GM12892 (cell line): Measurements from ENCODE around the gene MYPN.

Source experiments
- POLR2A ChIP-seq: IDR thresholded peaks from 2 replicates; pipeline ENCODE4 v1.6.1; 2011; ENCODE audit warnings: low read depth, low read length, control low read depth
- TAF1 ChIP-seq: IDR thresholded peaks from 2 replicates; pipeline ENCODE4 v1.6.1; 2011; ENCODE audit warnings: low read depth, mild to moderate bottlenecking, control low read depth, low read length, borderline replicate concordance

GRCh38 chr10:68099736-68100135 is 9.6 kb upstream of the MYPN start:
- no peak for TF ChIP-seq POLR2A
- no peak for TF ChIP-seq TAF1
